ENCODE results near the gene NAGA.

Gene NAGA

GRCh38 chr22:42021571-42021970, 49.0 kb downstream of the NAGA start:
- no peak for TF ChIP-seq ZNF565 (CRISPR knock-in tag; conservative IDR thresholded peaks at IDR 0.05; ENCODE audit: low read depth)
- ATAC-seq, result no peak

GRCh38 chr22:42018224-42018623, 52.4 kb downstream of the NAGA start:
- TF ChIP-seq GLIS3 (CRISPR knock-in tag; IDR thresholded peaks at IDR 0.05), result no peak
- no peak for TF ChIP-seq ZNF70 (CRISPR knock-in tag; IDR thresholded peaks at IDR 0.05)
- TF ChIP-seq CREB5 (CRISPR knock-in tag; IDR thresholded peaks at IDR 0.05; ENCODE audit: low read depth), result no peak
- TF ChIP-seq ZFP3 (CRISPR knock-in tag; IDR thresholded peaks at IDR 0.05), result no peak
- no peak for TF ChIP-seq PPARA (CRISPR knock-in tag; IDR thresholded peaks at IDR 0.05; ENCODE audit: borderline replicate concordance)
- no peak for TF ChIP-seq CSDC2 (CRISPR knock-in tag; IDR thresholded peaks at IDR 0.05)
- no peak for TF ChIP-seq ZNF8 (CRISPR knock-in tag; IDR thresholded peaks at IDR 0.05)
- no peak for TF ChIP-seq ARNTL (CRISPR knock-in tag; IDR thresholded peaks at IDR 0.05; ENCODE audit: borderline replicate concordance, low read depth)
- TF ChIP-seq TSHZ2 (CRISPR knock-in tag; IDR thresholded peaks at IDR 0.05), result no peak

GRCh38 chr22:42016111-42016510, 54.5 kb downstream of the NAGA start:
- no peak for TF ChIP-seq TSHZ2 (CRISPR knock-in tag; IDR thresholded peaks at IDR 0.05)
- TF ChIP-seq RARB (CRISPR knock-in tag; IDR thresholded peaks at IDR 0.05), result no peak
- ATAC-seq, result no peak

More at GRCh38 chr22:42018224-42018623, 52.4 kb downstream of the NAGA start:
- ATAC-seq, result no peak

GRCh38 chr22:42013385-42013784, 57.2 kb downstream of the NAGA start:
- no peak for TF ChIP-seq ARNTL (CRISPR knock-in tag; IDR thresholded peaks at IDR 0.05; ENCODE audit: borderline replicate concordance, low read depth)
- no peak for TF ChIP-seq CSRNP3 (CRISPR knock-in tag; IDR thresholded peaks at IDR 0.05)
- no peak for TF ChIP-seq ZNF565 (CRISPR knock-in tag; conservative IDR thresholded peaks at IDR 0.05; ENCODE audit: low read depth)
- TF ChIP-seq ISL1 (CRISPR knock-in tag; IDR thresholded peaks at IDR 0.05), result no peak
- no peak for TF ChIP-seq CREB5 (CRISPR knock-in tag; IDR thresholded peaks at IDR 0.05; ENCODE audit: low read depth)
- TF ChIP-seq BACH2 (CRISPR knock-in tag; IDR thresholded peaks at IDR 0.05; ENCODE audit: borderline replicate concordance), result no peak
- no peak for TF ChIP-seq PATZ1 (CRISPR knock-in tag; IDR thresholded peaks at IDR 0.05; ENCODE audit: borderline replicate concordance)
- TF ChIP-seq CSDC2 (CRISPR knock-in tag; IDR thresholded peaks at IDR 0.05), result no peak
- TF ChIP-seq SNAI2 (CRISPR knock-in tag; IDR thresholded peaks at IDR 0.05), result no peak
- TF ChIP-seq ZFP30 (CRISPR knock-in tag; IDR thresholded peaks at IDR 0.05), result no peak
- ATAC-seq, result no peak

Measured in SK-N-SH treated with all-trans-retinoic acid at 6 μM for 48 hours (cell line).